GM21447 (cell line): ENCODE results near the gene TMCC1.
"Not testable (repeated sequence)": the region's sequence is repeated elsewhere in the genome, so short reads cannot be mapped to it uniquely, and the experiment has no call there.

Source experiments
- ATAC-seq: cut with Tn5 transposase; IDR thresholded peaks from one replicate; pipeline ENCODE4 v1.9.1; 2021; ENCODE audit not compliant: unreplicated experiment

TMCC1 gene

GRCh38 chr3:129777806-129778205 lies 115.7 kb downstream of the TMCC1 start:
- ATAC-seq = no peak

- no peak for ATAC-seq
These were observed 117.6 kb downstream of the TMCC1 start for GRCh38 chr3:129775870-129776269.

- no peak for ATAC-seq
These were observed 119.5 kb downstream of the TMCC1 start for GRCh38 chr3:129773691-129774663.

GRCh38 chr3:129770604-129771003 lies 122.9 kb downstream of the TMCC1 start:
- no peak for ATAC-seq

GRCh38 chr3:129769616-129770015 lies 123.9 kb downstream of the TMCC1 start:
- no peak for ATAC-seq

- ATAC-seq = no peak
These were observed 124.8 kb downstream of the TMCC1 start for GRCh38 chr3:129768728-129769127.

GRCh38 chr3:129766135-129766534 lies 127.4 kb downstream of the TMCC1 start:
- no peak for ATAC-seq

GRCh38 chr3:129764090-129764489 lies 129.4 kb downstream of the TMCC1 start:
- no peak for ATAC-seq

GRCh38 chr3:129758785-129759320 lies 134.7 kb downstream of the TMCC1 start:
- no peak for ATAC-seq

GRCh38 chr3:129758306-129758705 lies 135.2 kb downstream of the TMCC1 start:
- ATAC-seq = no peak

- no peak for ATAC-seq
These were observed 136.6 kb downstream of the TMCC1 start for GRCh38 chr3:129756871-129757270.

- ATAC-seq = not testable (repeated sequence)
These were observed 142.4 kb downstream of the TMCC1 start for GRCh38 chr3:129751105-129751504.

- ATAC-seq = no peak
These were observed 143.8 kb downstream of the TMCC1 start for GRCh38 chr3:129749692-129750091.

- no peak for ATAC-seq
These were observed 145.5 kb downstream of the TMCC1 start for GRCh38 chr3:129747992-129748391.

- no peak for ATAC-seq
These were observed 146.4 kb downstream of the TMCC1 start for GRCh38 chr3:129747136-129747535.

- no peak for ATAC-seq
These were observed 146.9 kb downstream of the TMCC1 start for GRCh38 chr3:129746629-129747028.

- no peak for ATAC-seq
These were observed 148.3 kb downstream of the TMCC1 start for GRCh38 chr3:129745253-129745652.

- ATAC-seq = no peak
These were observed 151.7 kb downstream of the TMCC1 start for GRCh38 chr3:129741794-129742193.

GRCh38 chr3:129740090-129740489 lies 153.4 kb downstream of the TMCC1 start:
- no peak for ATAC-seq

- ATAC-seq = no peak
These were observed 153.9 kb downstream of the TMCC1 start for GRCh38 chr3:129739634-129740033.

GRCh38 chr3:129738172-129738571 lies 155.3 kb downstream of the TMCC1 start:
- no peak for ATAC-seq

GRCh38 chr3:129736070-129736469 lies 157.4 kb downstream of the TMCC1 start:
- ATAC-seq = no peak
